ENCODE results near the gene ITCH.
"Not testable (repeated sequence)": the region's sequence is repeated elsewhere in the genome, so short reads cannot be mapped to it uniquely, and the experiment has no call there.

ITCH gene

GRCh38 chr20:34421766-34422466 is 58.8 kb downstream of the ITCH start:
- DNase-seq = no peak

GRCh38 chr20:34425032-34425690 is 62.1 kb downstream of the ITCH start:
- DNase-seq = not testable (repeated sequence)

- DNase-seq = peak; percentile 11
Observed at GRCh38 chr20:34426026-34426425, 63.0 kb downstream of the ITCH start.

- DNase-seq = no peak
Observed at GRCh38 chr20:34427331-34427730, 64.3 kb downstream of the ITCH start.

GRCh38 chr20:34427784-34428183 is 64.7 kb downstream of the ITCH start:
- DNase-seq = no peak

- peak; percentile 7 for DNase-seq
Observed at GRCh38 chr20:34431168-34431567, 68.1 kb downstream of the ITCH start.

GRCh38 chr20:34432663-34433062 is 69.6 kb downstream of the ITCH start:
- not testable (repeated sequence) for DNase-seq

- no peak for DNase-seq
Observed at GRCh38 chr20:34433391-34433790, 70.3 kb downstream of the ITCH start.

GRCh38 chr20:34435589-34435988 is 72.5 kb downstream of the ITCH start:
- DNase-seq = peak; percentile 49

- DNase-seq = no peak
Observed at GRCh38 chr20:34437330-34437986, 74.4 kb downstream of the ITCH start.

- DNase-seq = no peak
Observed at GRCh38 chr20:34439168-34439567, 76.1 kb downstream of the ITCH start.

- not testable (repeated sequence) for DNase-seq
Observed at GRCh38 chr20:34441423-34441822, 78.3 kb downstream of the ITCH start.

- DNase-seq = no peak
Observed at GRCh38 chr20:34443546-34443945, 80.5 kb downstream of the ITCH start.

- peak; percentile 6 for DNase-seq
Observed at GRCh38 chr20:34445177-34446065, 82.3 kb downstream of the ITCH start.

GRCh38 chr20:34448517-34448916 is 85.4 kb downstream of the ITCH start:
- DNase-seq = no peak

GRCh38 chr20:34449674-34450592 is 86.9 kb downstream of the ITCH start:
- DNase-seq = no peak

GRCh38 chr20:34452281-34452982 is 89.4 kb downstream of the ITCH start:
- no peak for DNase-seq

GRCh38 chr20:34458631-34459030 is 95.6 kb downstream of the ITCH start:
- no peak for DNase-seq

GRCh38 chr20:34459209-34459897 is 96.3 kb downstream of the ITCH start:
- DNase-seq = no peak

- no peak for DNase-seq
Observed at GRCh38 chr20:34461779-34462087, 98.7 kb downstream of the ITCH start.

- DNase-seq = no peak
Observed at GRCh38 chr20:34468951-34469350, 105.9 kb downstream of the ITCH start.
